ENCODE data around the gene NKD1. TPM values are rescaled to one million over a fixed set of nuclear protein-coding genes. Genes with fewer than 3 reads are reported as not detected.

NKD1 gene
- total and polyA plus RNA-seq, 12 donors, result 0.67 to 8.9 (median 3.5) TPM

GRCh38 chr16:50634947-50635346 lies 86.8 kb downstream of the NKD1 start:
- H3K36me3 ChIP-seq (replicated peaks in 1 of 2), result no peaks in the 10 kb centered on the region
- TF ChIP-seq CTCF (IDR thresholded peaks at IDR 0.05) (no peak), POLR2A (IDR thresholded peaks at IDR 0.05) (no peak)
- H3K4me1 ChIP-seq (replicated peaks in 1 of 2), result no peaks in the 10 kb centered on the region
- no peak overlapping the region for H3K27ac ChIP-seq
- no peaks in the 10 kb centered on the region for H3K9me3 ChIP-seq (replicated peaks in 1 of 3)
- H3K4me3 ChIP-seq, result no peak overlapping the region
- no peak for DNase-seq
- intact Hi-C loops (cut with DNase I), result no loop called here
- WGBS, 4 donors, result 50 to 92% (median 80%) methylated on average over 1 of the region's 1 CpG
- no peaks in the 10 kb centered on the region for H3K27me3 ChIP-seq

- Histone ChIP-seq H3K36me3 (replicated peaks in 1 of 2) (no peaks in the 10 kb centered on the region), H3K27me3 (no peaks in the 10 kb centered on the region), H3K4me3 (no peak overlapping the region), H3K9me3 (replicated peaks in 1 of 3) (no peaks in the 10 kb centered on the region), H3K27ac (no peak overlapping the region), H3K4me1 (replicated peaks in 1 of 2) (peaks cover 0 to 8% of the 10 kb centered on the region in 2 donors)
- intact Hi-C loops (cut with DNase I), result no loop called here
- DNase-seq, result no peak
- no peak for TF ChIP-seq POLR2A (IDR thresholded peaks at IDR 0.05)
- TF ChIP-seq CTCF (IDR thresholded peaks at IDR 0.05), result no peak
- 71 to 79% (median 78%) methylated on average over 15 to 17 of the region's 17 CpGs for whole genome bisulfite sequencing, 4 donors
Observed at GRCh38 chr16:50635505-50636392, 87.6 kb downstream of the NKD1 start.

- Histone ChIP-seq H3K36me3 (replicated peaks in 1 of 2) (no peaks in the 10 kb centered on the region), H3K27ac (no peak overlapping the region), H3K4me3 (no peak overlapping the region), H3K27me3 (no peaks in the 10 kb centered on the region), H3K4me1 (replicated peaks in 1 of 2) (peaks cover 0 to 9% of the 10 kb centered on the region in 2 donors), H3K9me3 (replicated peaks in 1 of 3) (no peaks in the 10 kb centered on the region)
- intact Hi-C loops (cut with DNase I), result no loop called here
- TF ChIP-seq CTCF (IDR thresholded peaks at IDR 0.05) (no peak), POLR2A (IDR thresholded peaks at IDR 0.05) (no peak)
- WGBS, 4 donors, result 89 to 95% (median 93%) methylated on average over 5 to 10 of the region's 10 CpGs
- no peak for DNase-seq
Observed at GRCh38 chr16:50636753-50637374, 88.7 kb downstream of the NKD1 start.

- H3K4me3 ChIP-seq, result no peak overlapping the region
- 81 to 90% (median 88%) methylated on average over 12 to 13 of the region's 13 CpGs for WGBS, 4 donors
- no peaks in the 10 kb centered on the region for H3K27me3 ChIP-seq
- peaks cover 0 to 9% of the 10 kb centered on the region in 2 donors for H3K4me1 ChIP-seq (replicated peaks in 1 of 2)
- no peaks in the 10 kb centered on the region for H3K36me3 ChIP-seq (replicated peaks in 1 of 2)
- intact Hi-C loops (cut with DNase I), result no loop called here
- H3K27ac ChIP-seq, result no peak overlapping the region
- no peaks in the 10 kb centered on the region for H3K9me3 ChIP-seq (replicated peaks in 1 of 3)
- DNase-seq, result no peak
- TF ChIP-seq CTCF (IDR thresholded peaks at IDR 0.05) (no peak), POLR2A (IDR thresholded peaks at IDR 0.05) (no peak)
Observed at GRCh38 chr16:50637716-50638602, 89.8 kb downstream of the NKD1 start.

All from adrenal gland (tissue), 12 donors.